ENCODE measurements around the gene MRPS22.

DNA sequence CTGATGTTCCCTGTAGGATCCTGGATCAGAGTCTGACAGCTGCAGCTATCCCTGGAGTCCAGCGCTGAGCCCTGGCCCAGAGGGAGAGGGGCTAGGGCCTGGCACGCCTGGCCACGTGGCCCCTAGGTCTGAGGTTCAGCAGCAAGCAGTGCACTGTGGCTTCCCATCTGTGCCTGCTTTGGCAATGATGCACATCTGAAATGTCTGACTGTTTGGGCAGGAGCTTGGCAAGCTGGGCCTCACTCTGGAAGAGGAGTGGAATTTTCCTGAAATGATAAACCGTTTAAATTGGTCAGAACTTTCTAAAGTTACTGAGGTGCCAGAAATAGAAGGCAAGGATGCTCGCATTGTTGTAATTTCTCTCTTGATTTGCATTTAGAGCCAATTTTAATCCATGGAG lies 48.8 kb upstream of the MRPS22 start:
- TF ChIP-seq, protein P1, sequence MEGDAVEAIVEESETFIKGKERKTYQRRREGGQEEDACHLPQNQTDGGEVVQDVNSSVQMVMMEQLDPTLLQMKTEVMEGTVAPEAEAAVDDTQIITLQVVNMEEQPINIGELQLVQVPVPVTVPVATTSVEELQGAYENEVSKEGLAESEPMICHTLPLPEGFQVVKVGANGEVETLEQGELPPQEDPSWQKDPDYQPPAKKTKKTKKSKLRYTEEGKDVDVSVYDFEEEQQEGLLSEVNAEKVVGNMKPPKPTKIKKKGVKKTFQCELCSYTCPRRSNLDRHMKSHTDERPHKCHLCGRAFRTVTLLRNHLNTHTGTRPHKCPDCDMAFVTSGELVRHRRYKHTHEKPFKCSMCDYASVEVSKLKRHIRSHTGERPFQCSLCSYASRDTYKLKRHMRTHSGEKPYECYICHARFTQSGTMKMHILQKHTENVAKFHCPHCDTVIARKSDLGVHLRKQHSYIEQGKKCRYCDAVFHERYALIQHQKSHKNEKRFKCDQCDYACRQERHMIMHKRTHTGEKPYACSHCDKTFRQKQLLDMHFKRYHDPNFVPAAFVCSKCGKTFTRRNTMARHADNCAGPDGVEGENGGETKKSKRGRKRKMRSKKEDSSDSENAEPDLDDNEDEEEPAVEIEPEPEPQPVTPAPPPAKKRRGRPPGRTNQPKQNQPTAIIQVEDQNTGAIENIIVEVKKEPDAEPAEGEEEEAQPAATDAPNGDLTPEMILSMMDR (IDR thresholded peaks at IDR 0.05): no peak
- TF ChIP-seq POLR2A (IDR thresholded peaks at IDR 0.05): no peak

Measured in Peyer's patch (tissue), 4 donors.